Measurements from ENCODE around the gene RNU7-1.

DNA sequence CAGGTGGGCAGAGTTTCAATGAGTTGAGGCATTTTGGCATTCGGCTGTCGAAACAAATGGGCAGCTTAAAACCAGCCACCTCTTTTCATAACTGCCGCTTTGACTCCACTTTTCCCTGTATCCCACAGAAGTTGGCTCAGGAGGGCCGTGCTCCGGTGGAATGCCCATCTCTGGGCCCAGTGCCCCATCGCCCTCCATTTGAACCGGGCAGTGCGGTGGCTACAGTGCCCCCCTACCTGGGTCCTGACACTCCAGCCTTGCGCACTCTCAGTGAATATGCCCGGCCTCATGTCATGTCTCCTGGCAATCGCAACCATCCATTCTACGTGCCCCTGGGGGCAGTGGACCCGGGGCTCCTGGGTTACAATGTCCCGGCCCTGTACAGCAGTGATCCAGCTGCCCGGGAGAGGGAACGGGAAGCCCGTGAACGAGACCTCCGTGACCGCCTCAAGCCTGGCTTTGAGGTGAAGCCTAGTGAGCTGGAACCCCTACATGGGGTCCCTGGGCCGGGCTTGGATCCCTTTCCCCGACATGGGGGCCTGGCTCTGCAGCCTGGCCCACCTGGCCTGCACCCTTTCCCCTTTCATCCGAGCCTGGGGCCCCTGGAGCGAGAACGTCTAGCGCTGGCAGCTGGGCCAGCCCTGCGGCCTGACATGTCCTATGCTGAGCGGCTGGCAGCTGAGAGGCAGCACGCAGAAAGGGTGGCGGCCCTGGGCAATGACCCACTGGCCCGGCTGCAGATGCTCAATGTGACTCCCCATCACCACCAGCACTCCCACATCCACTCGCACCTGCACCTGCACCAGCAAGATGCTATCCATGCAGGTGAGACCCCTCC is 5.0 kb upstream of the RNU7-1 start:
- TF ChIP-seq, protein P1, sequence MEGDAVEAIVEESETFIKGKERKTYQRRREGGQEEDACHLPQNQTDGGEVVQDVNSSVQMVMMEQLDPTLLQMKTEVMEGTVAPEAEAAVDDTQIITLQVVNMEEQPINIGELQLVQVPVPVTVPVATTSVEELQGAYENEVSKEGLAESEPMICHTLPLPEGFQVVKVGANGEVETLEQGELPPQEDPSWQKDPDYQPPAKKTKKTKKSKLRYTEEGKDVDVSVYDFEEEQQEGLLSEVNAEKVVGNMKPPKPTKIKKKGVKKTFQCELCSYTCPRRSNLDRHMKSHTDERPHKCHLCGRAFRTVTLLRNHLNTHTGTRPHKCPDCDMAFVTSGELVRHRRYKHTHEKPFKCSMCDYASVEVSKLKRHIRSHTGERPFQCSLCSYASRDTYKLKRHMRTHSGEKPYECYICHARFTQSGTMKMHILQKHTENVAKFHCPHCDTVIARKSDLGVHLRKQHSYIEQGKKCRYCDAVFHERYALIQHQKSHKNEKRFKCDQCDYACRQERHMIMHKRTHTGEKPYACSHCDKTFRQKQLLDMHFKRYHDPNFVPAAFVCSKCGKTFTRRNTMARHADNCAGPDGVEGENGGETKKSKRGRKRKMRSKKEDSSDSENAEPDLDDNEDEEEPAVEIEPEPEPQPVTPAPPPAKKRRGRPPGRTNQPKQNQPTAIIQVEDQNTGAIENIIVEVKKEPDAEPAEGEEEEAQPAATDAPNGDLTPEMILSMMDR (IDR thresholded peaks at IDR 0.05 in 2 of 3, conservative IDR thresholded peaks at IDR 0.05 in 1 of 3; ENCODE audit: insufficient read depth in 2 of 3, low read depth in 1 of 3, low read length in 3 of 3): no peak
- TF ChIP-seq, protein P2, sequence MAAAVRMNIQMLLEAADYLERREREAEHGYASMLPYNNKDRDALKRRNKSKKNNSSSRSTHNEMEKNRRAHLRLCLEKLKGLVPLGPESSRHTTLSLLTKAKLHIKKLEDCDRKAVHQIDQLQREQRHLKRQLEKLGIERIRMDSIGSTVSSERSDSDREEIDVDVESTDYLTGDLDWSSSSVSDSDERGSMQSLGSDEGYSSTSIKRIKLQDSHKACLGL (CRISPR knock-in tag; IDR thresholded peaks at IDR 0.05; ENCODE audit: borderline replicate concordance, poor library complexity, severe bottlenecking): no peak
- no peak for TF ChIP-seq ARID1B (IDR thresholded peaks at IDR 0.05)
- no peak for TF ChIP-seq BRCA1 (IDR thresholded peaks at IDR 0.05)
- TF ChIP-seq BRCA1 (CRISPR knock-in tag; IDR thresholded peaks at IDR 0.05): no peak

Measured in K562 (cell line).